Measurements from ENCODE around the gene GRID1. TPM values are rescaled to one million over a fixed set of nuclear protein-coding genes. Genes with fewer than 3 reads are reported as not detected.

GRID1 gene
- total RNA-seq, 4 donors from 2014 or later, result 0.40 to 1.9 (median 1.00) TPM

DNA sequence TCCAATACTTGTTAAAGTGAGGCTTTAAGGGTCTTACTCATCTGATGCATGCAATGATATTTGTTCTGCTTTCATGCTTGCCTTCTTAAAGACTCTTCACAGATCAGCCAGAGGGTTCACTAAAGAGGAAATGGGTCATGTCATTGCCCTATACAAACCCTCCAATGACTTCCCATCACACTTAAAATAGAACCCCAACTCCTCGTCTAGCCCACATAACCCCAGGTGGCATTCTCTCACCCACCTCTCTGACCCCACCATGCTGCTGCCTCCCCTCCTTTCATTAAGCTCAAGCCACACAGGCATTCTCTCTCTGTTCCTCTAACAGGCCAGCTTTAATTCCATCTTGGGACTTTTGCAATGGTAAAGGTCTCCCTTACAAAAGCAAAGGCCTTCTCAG is 253.6 kb downstream of the GRID1 start:
- TF ChIP-seq POLR2A (IDR thresholded peaks at IDR 0.05) (no peak), EP300 (IDR thresholded peaks at IDR 0.05; ENCODE audit: low read depth) (no peak), POLR2AphosphoS5 (IDR thresholded peaks at IDR 0.05) (no peak)
- TF ChIP-seq, protein P1, sequence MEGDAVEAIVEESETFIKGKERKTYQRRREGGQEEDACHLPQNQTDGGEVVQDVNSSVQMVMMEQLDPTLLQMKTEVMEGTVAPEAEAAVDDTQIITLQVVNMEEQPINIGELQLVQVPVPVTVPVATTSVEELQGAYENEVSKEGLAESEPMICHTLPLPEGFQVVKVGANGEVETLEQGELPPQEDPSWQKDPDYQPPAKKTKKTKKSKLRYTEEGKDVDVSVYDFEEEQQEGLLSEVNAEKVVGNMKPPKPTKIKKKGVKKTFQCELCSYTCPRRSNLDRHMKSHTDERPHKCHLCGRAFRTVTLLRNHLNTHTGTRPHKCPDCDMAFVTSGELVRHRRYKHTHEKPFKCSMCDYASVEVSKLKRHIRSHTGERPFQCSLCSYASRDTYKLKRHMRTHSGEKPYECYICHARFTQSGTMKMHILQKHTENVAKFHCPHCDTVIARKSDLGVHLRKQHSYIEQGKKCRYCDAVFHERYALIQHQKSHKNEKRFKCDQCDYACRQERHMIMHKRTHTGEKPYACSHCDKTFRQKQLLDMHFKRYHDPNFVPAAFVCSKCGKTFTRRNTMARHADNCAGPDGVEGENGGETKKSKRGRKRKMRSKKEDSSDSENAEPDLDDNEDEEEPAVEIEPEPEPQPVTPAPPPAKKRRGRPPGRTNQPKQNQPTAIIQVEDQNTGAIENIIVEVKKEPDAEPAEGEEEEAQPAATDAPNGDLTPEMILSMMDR (IDR thresholded peaks at IDR 0.05), result no peak
- intact Hi-C loops (cut with DNase I; ENCODE audit: low total_unique reads), result no loop called here
- no peaks in the 10 kb centered on the region for H3K36me3 ChIP-seq
- DNase-seq, result no peak
- no peaks in the 10 kb centered on the region for H3K9me3 ChIP-seq
- no peak overlapping the region for H3K4me3 ChIP-seq
- no peaks in the 10 kb centered on the region for H3K27me3 ChIP-seq
- in situ Hi-C loops (cut with MboI; ENCODE audit: low pct_ligation_motif_present in 1 of 4, low pct_unique_long_range_greater_than_20kb in 1 of 4, low sequenced_read_pairs in 3 of 4), result no loop called here
- 62% methylated on average over 1 of the region's 1 CpG; no CpG with 5 or more reads in 1 of the 2 donors for WGBS, 2 donors (ENCODE audit: low coverage in 1 of 2)
- no peak overlapping the region for H3K27ac ChIP-seq
- no peaks in the 10 kb centered on the region for H3K4me1 ChIP-seq

DNA sequence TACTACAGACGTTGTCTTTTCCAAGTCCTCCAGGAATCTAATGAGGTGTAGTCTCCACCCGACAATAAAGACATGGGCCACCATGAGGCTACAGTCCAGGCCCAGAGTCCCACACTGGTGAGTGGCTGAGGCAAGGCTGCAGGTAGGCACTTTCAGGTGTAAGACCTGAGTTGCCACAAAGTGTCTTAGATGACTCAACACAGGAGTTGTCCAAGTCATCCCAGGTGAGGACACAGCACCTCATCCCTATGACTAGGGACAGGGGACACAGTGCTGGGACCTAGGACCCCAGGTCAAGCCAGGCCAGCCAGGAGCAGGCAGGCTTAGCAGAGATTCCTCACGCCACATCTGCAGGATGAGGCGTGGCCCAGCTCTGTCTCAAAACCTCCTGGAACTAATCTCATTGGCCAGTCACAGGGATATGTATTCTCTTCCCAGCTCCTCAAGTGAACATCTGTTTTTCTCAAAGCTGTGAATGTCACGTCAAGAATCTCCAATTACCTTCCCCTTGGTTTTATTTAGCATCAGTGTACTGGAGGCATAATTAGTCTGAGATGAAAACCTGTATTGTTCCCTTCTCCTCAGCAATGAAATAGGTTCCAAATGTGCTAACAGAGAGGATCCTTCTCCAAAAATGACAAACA is 254.6 kb downstream of the GRID1 start:
- no peak for TF ChIP-seq POLR2A (IDR thresholded peaks at IDR 0.05)
- Histone ChIP-seq H3K4me3 (no peak overlapping the region), H3K9me3 (no peaks in the 10 kb centered on the region), H3K4me1 (no peaks in the 10 kb centered on the region), H3K27ac (no peak overlapping the region), H3K27me3 (no peaks in the 10 kb centered on the region), H3K36me3 (no peaks in the 10 kb centered on the region)
- no peak for DNase-seq
- intact Hi-C loops (cut with DNase I; ENCODE audit: low total_unique reads), result no loop called here
- WGBS, 2 donors (ENCODE audit: low coverage in 1 of 2), result 60 to 90% methylated on average over 3 to 5 of the region's 5 CpGs
- in situ Hi-C loops (cut with MboI; ENCODE audit: low pct_ligation_motif_present in 1 of 4, low pct_unique_long_range_greater_than_20kb in 1 of 4, low sequenced_read_pairs in 3 of 4), result no loop called here

DNA sequence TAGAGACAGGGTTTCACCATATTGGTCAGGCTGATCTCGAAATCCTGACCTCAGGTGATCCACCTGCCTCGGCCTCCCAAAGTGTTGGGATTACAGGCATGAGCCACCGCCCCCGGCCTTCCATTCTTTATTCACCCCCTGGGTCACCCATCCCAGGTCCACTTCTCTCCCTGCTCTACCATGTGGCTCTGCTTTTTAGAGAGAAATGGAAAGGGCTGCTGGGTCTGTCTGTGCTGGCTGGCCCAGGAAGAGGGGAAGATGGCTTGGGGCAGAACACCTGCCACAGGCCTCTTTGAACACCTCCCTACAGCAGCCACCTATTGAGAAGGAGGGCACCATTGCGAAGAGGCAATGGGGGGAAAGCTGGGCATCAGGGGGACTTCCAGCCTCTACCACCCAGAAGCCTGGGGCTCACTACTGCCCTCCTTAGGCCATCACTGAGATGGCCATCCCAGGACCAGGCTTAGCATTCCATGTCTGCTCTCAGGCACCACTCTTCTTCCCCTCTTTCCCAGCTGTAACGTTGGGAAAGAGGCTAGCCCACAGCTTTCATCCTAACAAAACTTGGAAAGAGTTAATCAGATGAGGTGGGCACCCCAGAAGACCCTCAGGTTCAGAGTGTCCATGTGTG is 256.3 kb downstream of the GRID1 start:
- no peak overlapping the region for H3K4me3 ChIP-seq
- TF ChIP-seq EP300 (IDR thresholded peaks at IDR 0.05; ENCODE audit: low read depth) (no peak), POLR2A (IDR thresholded peaks at IDR 0.05) (no peak), POLR2AphosphoS5 (IDR thresholded peaks at IDR 0.05) (no peak)
- TF ChIP-seq, protein P1 (IDR thresholded peaks at IDR 0.05), result no peak
- in situ Hi-C loops (cut with MboI; ENCODE audit: low pct_ligation_motif_present in 1 of 4, low pct_unique_long_range_greater_than_20kb in 1 of 4, low sequenced_read_pairs in 3 of 4), result no loop called here
- H3K4me1 ChIP-seq, result no peaks in the 10 kb centered on the region
- no peak for DNase-seq
- no peaks in the 10 kb centered on the region for H3K27me3 ChIP-seq
- no peaks in the 10 kb centered on the region for H3K9me3 ChIP-seq
- H3K27ac ChIP-seq, result no peak overlapping the region
- 20 to 72% methylated on average over 1 to 6 of the region's 6 CpGs for WGBS, 2 donors (ENCODE audit: low coverage in 1 of 2)
- no peaks in the 10 kb centered on the region for H3K36me3 ChIP-seq
- intact Hi-C loops (cut with DNase I; ENCODE audit: low total_unique reads), result loop anchor here (1.0 kb wide), 1 partner anchor 28 kb away; no protein-coding TSS in a partner anchor

DNA sequence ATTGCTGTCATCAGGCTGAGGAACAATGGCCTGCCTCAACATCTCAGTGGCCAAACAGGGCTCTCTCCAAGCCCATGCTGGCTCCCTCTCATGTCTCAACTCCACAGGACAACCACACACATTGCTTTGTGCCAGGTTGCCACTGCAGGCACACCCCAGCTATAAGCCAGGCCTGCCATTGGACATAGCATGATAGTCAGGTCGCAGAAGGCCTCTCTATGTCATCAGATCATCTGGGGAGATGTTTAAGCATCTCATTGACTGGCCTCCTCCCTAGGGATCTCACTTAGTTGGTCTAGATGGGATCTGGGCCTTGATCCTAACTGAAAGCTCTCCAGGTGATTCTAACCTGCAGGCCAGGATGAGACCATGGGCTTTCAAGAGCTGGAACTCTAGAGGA is 257.2 kb downstream of the GRID1 start:
- no peak for DNase-seq
- intact Hi-C loops (cut with DNase I; ENCODE audit: low total_unique reads), result no loop called here
- in situ Hi-C loops (cut with MboI; ENCODE audit: low pct_ligation_motif_present in 1 of 4, low pct_unique_long_range_greater_than_20kb in 1 of 4, low sequenced_read_pairs in 3 of 4), result no loop called here
- TF ChIP-seq, protein P1 (IDR thresholded peaks at IDR 0.05), result no peak
- no peak for TF ChIP-seq POLR2A (IDR thresholded peaks at IDR 0.05)
- TF ChIP-seq EP300 (IDR thresholded peaks at IDR 0.05; ENCODE audit: low read depth), result no peak
- no peak for TF ChIP-seq POLR2AphosphoS5 (IDR thresholded peaks at IDR 0.05)
- H3K9me3 ChIP-seq, result no peaks in the 10 kb centered on the region
- WGBS, 2 donors (ENCODE audit: low coverage in 1 of 2), result 74% methylated on average over 1 of the region's 1 CpG; no CpG with 5 or more reads in 1 of the 2 donors
- no peak overlapping the region for H3K27ac ChIP-seq
- no peak overlapping the region for H3K4me3 ChIP-seq
- H3K27me3 ChIP-seq, result no peaks in the 10 kb centered on the region
- H3K36me3 ChIP-seq, result no peaks in the 10 kb centered on the region
- no peaks in the 10 kb centered on the region for H3K4me1 ChIP-seq
